HepG2 (cell line): ENCODE measurements around the gene HIF1AN. TPM values are rescaled to one million over a fixed set of nuclear protein-coding genes. Genes with fewer than 3 reads are reported as not detected.

Source experiments
- ATAC-seq: fragments of 200-7000 bp; cut with Tn5 transposase; 3 replicates; pipeline ENCODE4 v1.9.1; 2020; ENCODE audit warnings: mild to moderate bottlenecking, moderate library complexity
- BruUV-seq: library from RNA; stranded (reverse); fragments of 400-500 nt; replicated peaks from 2 replicates; lab custom pipeline; 2021; lab: Mats Ljungman, UMichigan
- CTCF ChIA-PET: fragments of 300-600 bp; formaldehyde crosslinking; extraction: SDS; loops from one replicate; lab custom pipeline; 2021; ENCODE audit warnings: low total read pairs, inconsistent platforms, low intra/inter-chr PET ratio; lab: Yijun Ruan, JAX
- POLR2A ChIA-PET: fragments of 350-600 bp; sonication (Branson Sonifier 250); formaldehyde crosslinking; loops from one replicate; lab custom pipeline; 2020; ENCODE audit warnings: antibody characterized with exemption, inconsistent platforms; lab: Yijun Ruan, JAX
- DNase-seq: peaks from one replicate; pipeline ENCODE4 v3.0.0-alpha.2; 2015; ENCODE audit warnings: low spot score
- FAIRE-seq: peaks from 3 replicates; lab custom pipeline; 2011; peaks lifted over from hg19 to GRCh38; lab: Jason Lieb, UNC
- H2AFZ ChIP-seq: one replicate; pipeline ENCODE4 v1.6.1; 2011; ENCODE audit warnings: low read length, inconsistent platforms
- H3K27ac ChIP-seq: fragments of 300-600 bp; 3 replicates; pipeline ENCODE4 v1.8.0; 2011; ENCODE audit warnings: mixed run types, mild to moderate bottlenecking, mixed read lengths, low read length, inconsistent platforms; ENCODE audit not compliant: insufficient read depth; ENCODE audit errors: extremely low read length
- H3K27me3 ChIP-seq, 2 experiments: fragments of 200-600 bp in 1 of 2; 2 replicates in 1 of 2; 3 replicates in 1 of 2; pipeline versions ENCODE4 v1.6.0 to v1.8.0; 2011; ENCODE audit warnings: low read length in 2 of 2, mild to moderate bottlenecking in 2 of 2, moderate library complexity in 2 of 2, inconsistent platforms in 1 of 2; ENCODE audit not compliant: insufficient read depth in 2 of 2, control insufficient read depth in 1 of 2
- H3K36me3 ChIP-seq, 2 experiments: fragments of 200-600 bp in 1 of 2; replicated peaks in 1 of 2; 2 replicates in 1 of 2; 3 replicates in 1 of 2; pipeline versions ENCODE4 v1.5.1 to v1.8.0; 2011; ENCODE audit warnings: low read length in 2 of 2, inconsistent platforms in 1 of 2; ENCODE audit not compliant: insufficient read depth in 2 of 2, control insufficient read depth in 1 of 2
- H3K4me1 ChIP-seq: 2 replicates; pipeline ENCODE4 v1.5.1; 2012; ENCODE audit warnings: low read length, inconsistent platforms; ENCODE audit not compliant: insufficient read depth
- H3K4me2 ChIP-seq: 2 replicates; pipeline ENCODE4 v1.6.0; 2011; ENCODE audit warnings: low read depth, low read length, inconsistent platforms
- H3K4me3 ChIP-seq, 3 experiments: fragments of 200-600 bp in 1 of 3; sonication (generic), shearing (Covaris generic) in 1 of 3; replicated peaks in 1 of 3; 2 replicates each; pipeline ENCODE4 v1.5.1; 2011 to 2016; ENCODE audit warnings: low read length in 3 of 3, inconsistent platforms in 2 of 3, low read depth in 2 of 3, mild to moderate bottlenecking in 2 of 3, control low read depth in 1 of 3, mixed read lengths in 1 of 3; ENCODE audit not compliant: insufficient read depth in 1 of 3
- H3K79me2 ChIP-seq: one replicate; pipeline ENCODE4 v1.6.1; 2011; ENCODE audit warnings: low read length, inconsistent platforms; ENCODE audit not compliant: insufficient read depth
- H3K9ac ChIP-seq: 2 replicates; pipeline ENCODE4 v1.6.0; 2011; ENCODE audit warnings: mild to moderate bottlenecking, low read depth, low read length, inconsistent platforms; ENCODE audit not compliant: insufficient read depth
- H3K9me3 ChIP-seq: 2 replicates; pipeline ENCODE4 v1.5.1; 2012; ENCODE audit warnings: mild to moderate bottlenecking, low read length
- H4K20me1 ChIP-seq: 2 replicates; pipeline ENCODE4 v1.6.0; 2011; ENCODE audit warnings: inconsistent platforms, mild to moderate bottlenecking, low read length, moderate library complexity; ENCODE audit not compliant: insufficient read depth
- AFF4 ChIP-seq: sonication (generic); formaldehyde crosslinking; IDR thresholded peaks from 2 replicates; pipeline ENCODE4 v1.4.0; 2020; ENCODE audit warnings: missing genetic modification reagents
- HOMEZ ChIP-seq: IDR thresholded peaks from 2 replicates; pipeline ENCODE4 v1.6.1; 2016; ENCODE audit warnings: low read depth
- HOXA9 ChIP-seq: sonication (generic); formaldehyde crosslinking; IDR thresholded peaks from 2 replicates; pipeline ENCODE4 v1.8.1; 2022; ENCODE audit warnings: missing genetic modification reagents, mild to moderate bottlenecking, moderate library complexity, borderline replicate concordance
- MED13 ChIP-seq: sonication (generic); formaldehyde crosslinking; IDR thresholded peaks from 2 replicates; pipeline ENCODE4 v1.5.0; 2020; ENCODE audit warnings: missing genetic modification reagents
- MXD4 ChIP-seq: IDR thresholded peaks from 2 replicates; pipeline ENCODE4 v1.6.1; 2016; ENCODE audit warnings: mild to moderate bottlenecking, missing biosample characterization, missing genetic modification reagents
- NFYC ChIP-seq: IDR thresholded peaks from 2 replicates; pipeline ENCODE4 v1.6.1; 2016; ENCODE audit warnings: missing genetic modification reagents, missing compliant biosample characterization
- RXRA ChIP-seq: sonication (generic); formaldehyde crosslinking; IDR thresholded peaks from 2 replicates; pipeline ENCODE4 v1.5.1; 2020; ENCODE audit warnings: missing genetic modification reagents
- THAP9 ChIP-seq: sonication (generic); formaldehyde crosslinking; IDR thresholded peaks from 2 replicates; pipeline ENCODE4; 2020; ENCODE audit warnings: missing genetic modification reagents, mild to moderate bottlenecking, borderline replicate concordance
- ZMYM2 ChIP-seq: sonication (generic); formaldehyde crosslinking; IDR thresholded peaks from 2 replicates; pipeline ENCODE4 v1.8.0; 2022; ENCODE audit warnings: mild to moderate bottlenecking, missing genetic modification reagents
- ZNF609 ChIP-seq: sonication (generic); formaldehyde crosslinking; IDR thresholded peaks from 2 replicates; pipeline ENCODE4 v1.4.0; 2020; ENCODE audit warnings: mild to moderate bottlenecking, missing genetic modification reagents, borderline replicate concordance
- WGBS: methylation state at CpG from one replicate; pipeline ENCODE4 v1.1.6; 2017; ENCODE audit warnings: low lambda C conversion rate; 5-methylcytosine and 5-hydroxymethylcytosine counted together
- in situ Hi-C: cut with HindIII; loops from 2 replicates; pipeline ENCODE4 v1.10.0; 2017; ENCODE audit warnings: low pct_unique_long_range_greater_than_20kb; ENCODE audit not compliant: extremely low pct_ligation_motif_present
- intact Hi-C: fragments of 100-400 bp; cut with micrococcal nuclease; formaldehyde crosslinking; loops from one replicate; pipeline ENCODE4 v1.10.0; 2022; ENCODE audit not compliant: unreplicated experiment
- polyA plus RNA-seq, 8 experiments: library from polyadenylated mRNA; depleted of rRNA in 3 of 8; stranded (reverse) in 7 of 8; unstranded in 1 of 8; fragments of >200 nt; fragmentation: Illumina TruSeq in 4 of 8; extraction: Trizol in 4 of 8; gene quantifications; 2 replicates each; pipeline versions ENCODE4 v1.2.1 to v1.2.3, GENCODE V29; 2011 to 2016; ENCODE audit warnings: low read depth in 4 of 8, missing spikeins in 1 of 8, mixed read lengths in 1 of 8; ENCODE audit not compliant: insufficient read depth in 1 of 8
- total RNA-seq, 5 experiments: library from RNA; depleted of rRNA; stranded (reverse); fragments of >200 nt; fragmentation: Illumina TruSeq; extraction: Trizol; gene quantifications; 2 replicates each; pipeline ENCODE4 v1.2.3, GENCODE V29; 2016; ENCODE audit warnings: low read depth in 1 of 5

Gene HIF1AN
- total and polyA plus RNA-seq, 2 of the 13 experiments (the other 11 are each of a cell fraction or from before 2014, with no cell fraction given): 8.6 to 10.7 TPM

GRCh38 chr10:100496567-100496966 is 39.2 kb upstream of the HIF1AN start (continued):
- no peak for TF ChIP-seq AFF4 (CRISPR knock-in tag)
- no peak for TF ChIP-seq ZMYM2
- TF ChIP-seq HOXA9: no peak
- TF ChIP-seq, all 625 proteins: peak for 0

- H3K4me1 ChIP-seq: no peaks in the 10 kb centered on the region
- no TSS peak for BruUV-seq
- TF ChIP-seq HOMEZ (no peak), THAP9 (CRISPR knock-in tag) (no peak), NFYC (CRISPR knock-in tag) (no peak), MXD4 (CRISPR knock-in tag) (no peak), MED13 (no peak), ZNF609 (CRISPR knock-in tag) (no peak), RXRA (no peak)
These were observed 37.7 kb upstream of the HIF1AN start for GRCh38 chr10:100498059-100498458.

More at GRCh38 chr10:100498059-100498458, 37.7 kb upstream of the HIF1AN start:
- FAIRE-seq (no peak), ATAC-seq (no peak), DNase-seq (no peak)
- POLR2A ChIA-PET: no interaction called here
- CTCF ChIA-PET: no interaction called here
- Histone ChIP-seq H3K4me3 (no peak overlapping the region), H3K4me2 (no peak overlapping the region), H3K79me2 (no peaks in the 10 kb centered on the region), H3K9me3 (no peaks in the 10 kb centered on the region), H4K20me1 (no peaks in the 10 kb centered on the region), H2AFZ (no peak overlapping the region), H3K27me3 (no peaks in the 10 kb centered on the region), H3K9ac (no peak overlapping the region), H3K27ac (no peak overlapping the region), H3K36me3 (no peaks in the 10 kb centered on the region; a peak in 1 of 5 replicates)
- 100% methylated on average over 4 of the region's 4 CpGs for WGBS
- intact Hi-C loops (no loop called here), in situ Hi-C loops (no loop called here)
